Body of pancreas (tissue), 4 donors: ENCODE data around the gene MRLN. TPM values are rescaled to one million over a fixed set of nuclear protein-coding genes. Genes with fewer than 3 reads are reported as not detected.

Source experiments
- ATAC-seq: fragments of 150-250 bp; one replicate; pipeline ENCODE4 v1.9.1; 2016
- DNase-seq, 4 donors: peaks; one replicate each; pipeline ENCODE4 v3.0.0-alpha.2; 2019
- H3K27ac ChIP-seq, 4 donors: fragments of 200-600 bp; sonication (generic); 1 replicate in 3 of 4; 2 replicates in 1 of 4; pipeline versions ENCODE4 v1.5.1 to v1.6.1; 2016 to 2019; ENCODE audit warnings: mild to moderate bottlenecking in 1 of 4, mixed read lengths in 1 of 4, moderate library complexity in 1 of 4
- H3K27me3 ChIP-seq, 2 donors: fragments of 200-600 bp; sonication (generic); one replicate each; pipeline ENCODE4 v1.6.0; 2016; ENCODE audit warnings: mild to moderate bottlenecking in 1 of 2
- H3K36me3 ChIP-seq, 2 donors: fragments of 200-600 bp; sonication (generic); replicated peaks in 1 of 2; 2 replicates each; pipeline ENCODE4 v1.5.1; 2016; ENCODE audit warnings: low read depth in 2 of 2; ENCODE audit not compliant: insufficient read depth in 1 of 2
- H3K4me1 ChIP-seq: fragments of 200-600 bp; sonication (generic); one replicate; pipeline ENCODE4 v1.6.0; 2016
- H3K4me3 ChIP-seq, 2 donors: fragments of 200-600 bp; sonication (generic); 1 replicate in 1 of 2; 2 replicates in 1 of 2; pipeline ENCODE4 v1.5.1; 2016 to 2019
- H3K9me3 ChIP-seq, 3 donors: fragments of 200-600 bp; sonication (generic); 1 replicate in 2 of 3; 2 replicates in 1 of 3; pipeline ENCODE4 v1.5.1; 2016
- CTCF ChIP-seq, 7 experiments: fragments of 450-650 bp in 4 of 7; fragments of 200-600 bp in 3 of 7; sonication (generic) in 3 of 7; IDR thresholded peaks; one replicate each; pipeline ENCODE4 v1.5.1; 2016 to 2019; ENCODE audit warnings: antibody characterized with exemption in 7 of 7
- POLR2A ChIP-seq, 3 donors: fragments of 450-650 bp; IDR thresholded peaks; one replicate each; pipeline ENCODE4 v1.6.1; 2016; ENCODE audit warnings: antibody characterized with exemption in 3 of 3, mild to moderate bottlenecking in 2 of 3
- WGBS, 2 donors: methylation state at CpG; one replicate each; pipeline ENCODE4 v1.1.5; 2017; 5-methylcytosine and 5-hydroxymethylcytosine counted together
- intact Hi-C: fragments of 100-400 bp; cut with DNase I; formaldehyde crosslinking; loops from one replicate; pipeline ENCODE4 v1.15.1; 2023
- total RNA-seq, 2 donors: library from RNA; depleted of rRNA; stranded (reverse); fragments of >200 nt; gene quantifications; one replicate each; pipeline ENCODE4 v1.1.0, GENCODE V29; 2016

The MRLN gene
- total RNA-seq = not detected

GRCh38 chr10:59753267-59753666 is at the start of gene MRLN:
MRLN (minus strand) TSS chr10:59753455.
- no peaks in the 10 kb centered on the region for H3K9me3 ChIP-seq
- no peaks in the 10 kb centered on the region for H3K4me1 ChIP-seq
- DNase-seq (no peak), ATAC-seq (no peak)
- H3K27ac ChIP-seq = no peak within 1 kb of the TSS
- no peak within 1 kb of the TSS for H3K4me3 ChIP-seq
- TF ChIP-seq POLR2A (IDR thresholded peaks at IDR 0.05) (peak in 1 of 3 donors; percentile 9), CTCF (IDR thresholded peaks at IDR 0.05) (no peak)
- intact Hi-C loops = no loop called here
- no peaks in the 10 kb centered on the region for H3K36me3 ChIP-seq
- H3K27me3 ChIP-seq = no peaks in the 10 kb centered on the region
- WGBS, 2 donors = 49 to 53% methylated on average over 3 of the region's 3 CpGs

GRCh38 chr10:59801171-59801570 is 47.9 kb upstream of the MRLN start:
- intact Hi-C loops = no loop called here
- TF ChIP-seq POLR2A (IDR thresholded peaks at IDR 0.05) = no peak
- TF ChIP-seq CTCF (IDR thresholded peaks at IDR 0.05) = no peak
- DNase-seq = no peak
- Histone ChIP-seq H3K27me3 (no peaks in the 10 kb centered on the region), H3K4me3 (no peak overlapping the region), H3K9me3 (no peaks in the 10 kb centered on the region), H3K36me3 (peaks cover 0 to 16% of the 10 kb centered on the region in 2 donors), H3K27ac (no peak overlapping the region), H3K4me1 (no peaks in the 10 kb centered on the region)
- ATAC-seq = no peak
- 68 to 71% methylated on average over 2 of the region's 2 CpGs for WGBS, 2 donors

- H3K27me3 ChIP-seq = no peaks in the 10 kb centered on the region
- H3K27ac ChIP-seq = no peak overlapping the region
- DNase-seq (no peak), ATAC-seq (no peak)
- 77 to 100% methylated on average over 1 of the region's 1 CpG for WGBS, 2 donors
- intact Hi-C loops = no loop called here
- no peak overlapping the region for H3K4me3 ChIP-seq
- no peaks in the 10 kb centered on the region for H3K9me3 ChIP-seq
- TF ChIP-seq POLR2A (IDR thresholded peaks at IDR 0.05) = no peak
- TF ChIP-seq CTCF (IDR thresholded peaks at IDR 0.05) = no peak
- peaks cover 0 to 11% of the 10 kb centered on the region in 2 donors for H3K36me3 ChIP-seq
- no peaks in the 10 kb centered on the region for H3K4me1 ChIP-seq
Observed at GRCh38 chr10:59799421-59799820, 46.2 kb upstream of the MRLN start.

GRCh38 chr10:59793919-59794318 is 40.7 kb upstream of the MRLN start:
- DNase-seq = no peak
- H3K36me3 ChIP-seq = peaks cover 8 to 22% of the 10 kb centered on the region in 2 donors
- H3K4me1 ChIP-seq = no peaks in the 10 kb centered on the region
- intact Hi-C loops = no loop called here
- TF ChIP-seq POLR2A (IDR thresholded peaks at IDR 0.05) (no peak), CTCF (IDR thresholded peaks at IDR 0.05) (no peak)
- H3K27me3 ChIP-seq = no peaks in the 10 kb centered on the region
- no peak overlapping the region for H3K4me3 ChIP-seq
- no peak overlapping the region for H3K27ac ChIP-seq
- no peaks in the 10 kb centered on the region for H3K9me3 ChIP-seq
- 66 to 72% methylated on average over 2 of the region's 2 CpGs for whole genome bisulfite sequencing, 2 donors
- no peak for ATAC-seq

GRCh38 chr10:59792812-59793211 is 39.6 kb upstream of the MRLN start:
- Histone ChIP-seq H3K4me1 (no peaks in the 10 kb centered on the region), H3K27me3 (no peaks in the 10 kb centered on the region), H3K27ac (no peak overlapping the region), H3K36me3 (peaks cover 8 to 22% of the 10 kb centered on the region in 2 donors), H3K9me3 (no peaks in the 10 kb centered on the region), H3K4me3 (no peak overlapping the region)
- intact Hi-C loops = no loop called here
- no peak for TF ChIP-seq CTCF (IDR thresholded peaks at IDR 0.05)
- TF ChIP-seq POLR2A (IDR thresholded peaks at IDR 0.05) = no peak
- ATAC-seq = no peak
- WGBS, 2 donors = 89 to 91% methylated on average over 12 to 13 of the region's 13 CpGs
- no peak for DNase-seq
